DOHH2 (cell line): ENCODE measurements around the gene VWA5B2.

Experiments used
- H3F3A ChIP-seq: fragments of 200-600 bp; sonication (generic), shearing (Covaris generic); 2 replicates; pipeline ENCODE4 v1.6.0; 2016; ENCODE audit warnings: antibody characterized with exemption, mild to moderate bottlenecking; ENCODE audit not compliant: control insufficient read depth, insufficient read depth
- H3K27ac ChIP-seq: fragments of 200-600 bp; sonication (generic); 2 replicates; pipeline ENCODE4 v1.5.1; 2014; ENCODE audit warnings: low read depth, mild to moderate bottlenecking, low read length, moderate library complexity
- H3K27me3 ChIP-seq: fragments of 200-600 bp; sonication (generic); 2 replicates; pipeline ENCODE4 v1.6.1; 2014; ENCODE audit warnings: mild to moderate bottlenecking, low read length, mixed read lengths; ENCODE audit not compliant: control insufficient read depth
- H3K36me3 ChIP-seq: fragments of 200-600 bp; sonication (generic); 2 replicates; pipeline ENCODE4 v1.6.1; 2014; ENCODE audit warnings: mild to moderate bottlenecking, low read length, moderate library complexity, mixed read lengths; ENCODE audit not compliant: control insufficient read depth
- H3K4me1 ChIP-seq: fragments of 200-600 bp; sonication (generic); 2 replicates; pipeline ENCODE4 v1.6.1; 2014; ENCODE audit warnings: mild to moderate bottlenecking, low read length, mixed read lengths; ENCODE audit not compliant: control insufficient read depth
- H3K4me2 ChIP-seq: fragments of 200-600 bp; sonication (generic); 2 replicates; pipeline ENCODE4 v1.6.0; 2014; ENCODE audit warnings: mild to moderate bottlenecking, low read length, moderate library complexity
- H3K4me3 ChIP-seq: fragments of 200-600 bp; sonication (generic); 2 replicates; pipeline ENCODE4 v1.5.1; 2014; ENCODE audit warnings: mild to moderate bottlenecking, low read length, mixed read lengths
- H3K79me2 ChIP-seq: fragments of 200-600 bp; sonication (generic); 2 replicates; pipeline ENCODE4 v1.6.1; 2014; ENCODE audit warnings: mild to moderate bottlenecking, low read length, mixed read lengths; ENCODE audit not compliant: control insufficient read depth
- H3K9me2 ChIP-seq: fragments of 200-600 bp; sonication (generic); replicated peaks from 2 replicates; pipeline ENCODE4 v1.6.1; 2014; ENCODE audit warnings: mild to moderate bottlenecking, low read length, mixed read lengths; ENCODE audit not compliant: control insufficient read depth
- H3K9me3 ChIP-seq: fragments of 200-600 bp; sonication (generic); 2 replicates; pipeline ENCODE4 v1.6.1; 2014; ENCODE audit warnings: antibody characterized with exemption, low read length, mixed read lengths; ENCODE audit not compliant: control insufficient read depth, insufficient read depth
- H4K20me1 ChIP-seq: fragments of 200-600 bp; sonication (generic); 2 replicates; pipeline ENCODE4 v1.6.0; 2014; ENCODE audit warnings: low read depth, mild to moderate bottlenecking, antibody characterized with exemption, low read length, moderate library complexity; ENCODE audit not compliant: control insufficient read depth, insufficient read depth
- EZH2phosphoT487 ChIP-seq: fragments of 200-600 bp; sonication (generic); IDR thresholded peaks from 2 replicates; pipeline ENCODE4 v1.6.1; 2017; ENCODE audit warnings: borderline replicate concordance, mild to moderate bottlenecking, antibody characterized with exemption, low read length, moderate library complexity, mixed read lengths
- TF ChIP-seq, protein P1 (sequence below): fragments of 200-600 bp; sonication (generic); IDR thresholded peaks from one replicate; pipeline ENCODE4 v1.5.1; 2014; ENCODE audit warnings: antibody characterized with exemption, mild to moderate bottlenecking, low read depth, low read length; ENCODE audit not compliant: poor library complexity, severe bottlenecking

The VWA5B2 gene

DNA sequence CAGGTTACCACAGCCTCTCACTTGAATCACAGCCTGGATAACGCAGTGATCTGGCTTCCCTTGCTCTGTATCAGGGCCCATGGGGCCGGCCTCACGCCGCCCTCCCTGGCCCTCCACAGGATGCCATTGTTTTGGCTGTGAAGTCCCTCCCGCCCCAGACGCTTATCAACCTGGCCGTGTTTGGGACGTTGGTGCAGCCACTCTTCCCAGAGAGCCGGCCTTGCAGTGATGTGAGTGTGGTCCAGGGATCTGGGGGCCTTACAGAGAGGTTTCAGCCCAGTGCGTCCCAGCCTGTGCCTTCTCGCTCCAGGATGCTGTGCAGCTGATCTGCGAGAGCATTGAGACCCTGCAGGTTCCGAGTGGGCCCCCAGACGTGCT lies 6.6 kb downstream of the VWA5B2 start:
- TF ChIP-seq, protein P1, sequence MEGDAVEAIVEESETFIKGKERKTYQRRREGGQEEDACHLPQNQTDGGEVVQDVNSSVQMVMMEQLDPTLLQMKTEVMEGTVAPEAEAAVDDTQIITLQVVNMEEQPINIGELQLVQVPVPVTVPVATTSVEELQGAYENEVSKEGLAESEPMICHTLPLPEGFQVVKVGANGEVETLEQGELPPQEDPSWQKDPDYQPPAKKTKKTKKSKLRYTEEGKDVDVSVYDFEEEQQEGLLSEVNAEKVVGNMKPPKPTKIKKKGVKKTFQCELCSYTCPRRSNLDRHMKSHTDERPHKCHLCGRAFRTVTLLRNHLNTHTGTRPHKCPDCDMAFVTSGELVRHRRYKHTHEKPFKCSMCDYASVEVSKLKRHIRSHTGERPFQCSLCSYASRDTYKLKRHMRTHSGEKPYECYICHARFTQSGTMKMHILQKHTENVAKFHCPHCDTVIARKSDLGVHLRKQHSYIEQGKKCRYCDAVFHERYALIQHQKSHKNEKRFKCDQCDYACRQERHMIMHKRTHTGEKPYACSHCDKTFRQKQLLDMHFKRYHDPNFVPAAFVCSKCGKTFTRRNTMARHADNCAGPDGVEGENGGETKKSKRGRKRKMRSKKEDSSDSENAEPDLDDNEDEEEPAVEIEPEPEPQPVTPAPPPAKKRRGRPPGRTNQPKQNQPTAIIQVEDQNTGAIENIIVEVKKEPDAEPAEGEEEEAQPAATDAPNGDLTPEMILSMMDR, result no peak
- TF ChIP-seq EZH2phosphoT487, result no peak

DNA sequence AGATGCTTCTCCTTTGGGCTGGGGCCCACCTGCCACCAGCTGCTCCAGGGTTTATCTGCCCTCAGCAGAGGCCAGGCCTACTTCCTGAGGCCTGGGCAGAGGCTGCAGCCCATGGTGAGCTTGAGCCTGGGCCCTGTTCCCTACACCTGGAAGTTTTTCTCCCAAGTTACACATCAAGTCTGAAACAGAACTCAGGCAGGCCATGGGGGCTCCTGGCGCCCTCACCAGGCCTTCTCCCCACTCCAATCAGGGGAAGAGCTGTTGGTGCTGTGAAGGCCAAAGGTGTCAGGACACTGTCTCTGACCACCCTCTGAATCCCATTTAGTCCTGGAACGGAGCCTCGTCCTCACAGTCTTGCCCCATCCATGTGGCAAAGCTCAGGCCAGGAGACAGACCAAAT lies 7.3 kb downstream of the VWA5B2 start:
- no peak overlapping the region for H3K4me3 ChIP-seq
- no peaks in the 10 kb centered on the region for H3K9me3 ChIP-seq
- H4K20me1 ChIP-seq, result no peaks in the 10 kb centered on the region
- H3K4me1 ChIP-seq, result peaks cover 14% of the 10 kb centered on the region
- peaks cover 11% of the 10 kb centered on the region for H3K27me3 ChIP-seq
- no peak overlapping the region for H3K27ac ChIP-seq
- H3K36me3 ChIP-seq, result no peaks in the 10 kb centered on the region
- TF ChIP-seq, protein P1, result no peak
- TF ChIP-seq EZH2phosphoT487, result no peak
- no peaks in the 10 kb centered on the region for H3K79me2 ChIP-seq
- no peak overlapping the region for H3K4me2 ChIP-seq
- 0 out of 2 replicates have a peak, but pooled peaks cover 4% of the 10 kb centered on the region for H3F3A ChIP-seq
- no peaks in the 10 kb centered on the region for H3K9me2 ChIP-seq

More for the DNA sequence above, 6.6 kb downstream of the VWA5B2 start:
- H3K27ac ChIP-seq, result no peak overlapping the region
- no peaks in the 10 kb centered on the region for H3K36me3 ChIP-seq
- H3K9me3 ChIP-seq, result no peaks in the 10 kb centered on the region
- H3F3A ChIP-seq, result 0 out of 2 replicates have a peak, but pooled peaks cover 5% of the 10 kb centered on the region
- peaks cover 17% of the 10 kb centered on the region for H3K4me1 ChIP-seq
- H4K20me1 ChIP-seq, result no peaks in the 10 kb centered on the region
- H3K4me2 ChIP-seq, result no peak overlapping the region
- no peak overlapping the region for H3K4me3 ChIP-seq
- H3K9me2 ChIP-seq, result no peaks in the 10 kb centered on the region
- no peaks in the 10 kb centered on the region for H3K79me2 ChIP-seq
- peaks cover 17% of the 10 kb centered on the region for H3K27me3 ChIP-seq

DNA sequence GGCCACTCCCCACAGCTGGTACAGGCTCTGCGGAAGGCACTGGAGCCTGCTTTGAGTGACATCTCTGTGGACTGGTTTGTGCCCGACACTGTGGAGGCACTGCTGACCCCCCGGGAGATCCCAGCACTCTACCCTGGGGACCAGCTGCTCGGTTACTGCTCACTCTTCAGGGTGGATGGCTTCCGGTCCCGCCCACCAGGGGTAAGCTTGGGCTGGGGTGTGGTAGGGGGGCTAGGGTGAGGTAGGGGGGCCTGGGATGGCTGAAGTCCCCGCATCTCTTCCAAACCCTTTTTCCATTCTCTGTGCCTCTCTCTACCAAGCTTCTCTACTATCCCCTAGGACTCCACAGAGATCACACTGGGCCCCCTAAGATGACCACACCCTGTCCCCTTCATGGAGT lies 7.8 kb downstream of the VWA5B2 start:
- Histone ChIP-seq H3K4me3 (no peak overlapping the region), H3K9me2 (no peaks in the 10 kb centered on the region), H3K4me1 (peaks cover 9% of the 10 kb centered on the region), H3K27ac (no peak overlapping the region), H3K4me2 (no peak overlapping the region), H3K36me3 (peaks cover 3% of the 10 kb centered on the region), H4K20me1 (no peaks in the 10 kb centered on the region), H3K9me3 (no peaks in the 10 kb centered on the region), H3K79me2 (no peaks in the 10 kb centered on the region), H3K27me3 (peaks cover 5% of the 10 kb centered on the region), H3F3A (0 out of 2 replicates have a peak, but pooled peaks cover 2% of the 10 kb centered on the region)
- TF ChIP-seq EZH2phosphoT487, result no peak
- TF ChIP-seq, protein P1, result no peak
